Lung (tissue), 12 donors: Measurements from ENCODE around the gene ARHGEF9. TPM values are rescaled to one million over a fixed set of nuclear protein-coding genes. Genes with fewer than 3 reads are reported as not detected.

Source experiments
- ATAC-seq: fragments of 200-7000 bp; cut with Tn5 transposase; one replicate; pipeline ENCODE4 v1.9.1; 2020; ENCODE audit warnings: moderate number of reproducible peaks; ENCODE audit not compliant: insufficient read depth, low FRiP score
- DNase-seq, 3 donors: peaks; one replicate each; pipeline ENCODE4 v3.0.0-alpha.2; 2013 to 2017
- H3K27ac ChIP-seq, 2 donors: one replicate each; pipeline ENCODE4 v1.5.1; 2013; ENCODE audit warnings: mild to moderate bottlenecking in 2 of 2, moderate library complexity in 2 of 2, control low read depth in 1 of 2, inconsistent platforms in 1 of 2, low read depth in 1 of 2, low read length in 1 of 2
- H3K27me3 ChIP-seq, 3 donors: one replicate each; pipeline ENCODE4 v1.5.1; 2013; ENCODE audit warnings: low read length in 2 of 3; ENCODE audit not compliant: control insufficient read depth in 3 of 3, insufficient read depth in 3 of 3
- H3K36me3 ChIP-seq, 4 donors: one replicate each; pipeline ENCODE4 v1.5.1; 2013; ENCODE audit warnings: low read length in 4 of 4, mild to moderate bottlenecking in 1 of 4, moderate library complexity in 1 of 4; ENCODE audit not compliant: control insufficient read depth in 4 of 4, insufficient read depth in 4 of 4
- H3K4me1 ChIP-seq, 5 donors: one replicate each; pipeline ENCODE4 v1.5.1; 2013; ENCODE audit warnings: low read length in 5 of 5, mild to moderate bottlenecking in 2 of 5, moderate library complexity in 1 of 5; ENCODE audit not compliant: control insufficient read depth in 5 of 5, insufficient read depth in 5 of 5
- H3K4me3 ChIP-seq: one replicate; pipeline ENCODE4 v1.5.1; 2013; ENCODE audit warnings: mild to moderate bottlenecking, control low read depth, moderate library complexity
- H3K9ac ChIP-seq, 2 donors: one replicate each; pipeline ENCODE4 v1.5.1; 2013; ENCODE audit warnings: low read length in 2 of 2, control low read depth in 1 of 2; ENCODE audit not compliant: insufficient read depth in 1 of 2
- H3K9me3 ChIP-seq, 4 donors: one replicate each; pipeline ENCODE4 v1.5.1; 2013; ENCODE audit warnings: low read length in 3 of 4, mild to moderate bottlenecking in 1 of 4, moderate library complexity in 1 of 4; ENCODE audit not compliant: control insufficient read depth in 4 of 4, insufficient read depth in 3 of 4
- CTCF ChIP-seq: IDR thresholded peaks from 2 replicates; pipeline ENCODE4 v1.5.1; 2012; ENCODE audit warnings: mild to moderate bottlenecking; ENCODE audit errors: control extremely low read depth, extremely low read depth
- WGBS, 2 donors: extraction: QIAGEN DNeasy Blood & Tissue Kit; methylation state at CpG; one replicate each; pipeline ENCODE4 v1.1.7; 2013; 5-methylcytosine and 5-hydroxymethylcytosine counted together
- polyA plus RNA-seq, 2 donors: library from polyadenylated mRNA; stranded (reverse); fragments of 200-250 nt; gene quantifications; one replicate each; pipeline ENCODE4 v1.2.1, GENCODE V29; 2013
- total RNA-seq, 2 donors: library from RNA; depleted of rRNA in 1 of 2; stranded (reverse); fragments of >200 nt in 1 of 2; gene quantifications; one replicate each; pipeline ENCODE4 v1.2.1, GENCODE V29; 2014 to 2021
- donor health status: control.
- donor health status: control.
- donor health status: Bipolar disorder and iron deficiency.
- donor health status: healthy.
- donor health status: DM: yes; HTN: yes; CAD: no.

Gene ARHGEF9
- total and polyA plus RNA-seq, 4 donors, result 5.8 to 25.5 (median 18.5) TPM

- DNase-seq, result no peak
- H3K4me3 ChIP-seq, result no peak overlapping the region
- peaks cover 0 to 9% (median 0%) of the 10 kb centered on the region in 5 donors for H3K4me1 ChIP-seq
- H3K27me3 ChIP-seq, result no peaks in the 10 kb centered on the region
- TF ChIP-seq CTCF, result no peak
- H3K9ac ChIP-seq, result no peak overlapping the region
- 66 to 83% methylated on average over 2 of the region's 2 CpGs for WGBS, 2 donors
- no peak for ATAC-seq
- no peaks in the 10 kb centered on the region for H3K9me3 ChIP-seq
- H3K36me3 ChIP-seq, result peaks cover 0 to 14% (median 0%) of the 10 kb centered on the region in 4 donors
- H3K27ac ChIP-seq, result peak overlapping the region in 1 of 2 donors; percentile 33
Observed at GRCh38 chrX:63718010-63718694, 66.9 kb downstream of the ARHGEF9 start.

GRCh38 chrX:63713526-63713925, 71.5 kb downstream of the ARHGEF9 start:
- ATAC-seq, result no peak
- DNase-seq, result peak; percentile 14 to 50 (median 38)
- peaks cover 0 to 10% (median 0%) of the 10 kb centered on the region in 4 donors for H3K36me3 ChIP-seq
- H3K9ac ChIP-seq, result peak overlapping the region in 1 of 2 donors; percentile 4
- 43 to 67% methylated on average over 2 of the region's 2 CpGs for WGBS, 2 donors
- H3K27me3 ChIP-seq, result no peaks in the 10 kb centered on the region
- TF ChIP-seq CTCF, result no peak
- H3K27ac ChIP-seq, result peak overlapping the region in 1 of 2 donors; percentile 60
- no peaks in the 10 kb centered on the region for H3K9me3 ChIP-seq
- peaks cover 0 to 9% (median 0%) of the 10 kb centered on the region in 5 donors for H3K4me1 ChIP-seq
- H3K4me3 ChIP-seq, result no peak overlapping the region

- H3K36me3 ChIP-seq, result peaks cover 2 to 8% (median 5%) of the 10 kb centered on the region in 4 donors
- 69 to 80% methylated on average over 2 of the region's 2 CpGs for WGBS, 2 donors
- no peak overlapping the region for H3K27ac ChIP-seq
- DNase-seq (no peak), ATAC-seq (no peak)
- H3K4me1 ChIP-seq, result peaks cover 0 to 6% (median 0%) of the 10 kb centered on the region in 5 donors
- H3K9me3 ChIP-seq, result no peaks in the 10 kb centered on the region
- no peaks in the 10 kb centered on the region for H3K27me3 ChIP-seq
- no peak overlapping the region for H3K9ac ChIP-seq
- H3K4me3 ChIP-seq, result no peak overlapping the region
- TF ChIP-seq CTCF, result no peak
Observed at GRCh38 chrX:63708801-63709200, 76.2 kb downstream of the ARHGEF9 start.
